ENCODE measurements around the gene ATP5F1D.

GRCh38 chr19:1259206-1259875 is 17.8 kb downstream of the ATP5F1D start:
- TF ChIP-seq GATA3 (IDR thresholded peaks at IDR 0.05; ENCODE audit: low read depth, low read length) (no peak), GATA2 (IDR thresholded peaks at IDR 0.05; ENCODE audit: low read depth, low read length) (no peak)

Measured in SH-SY5Y (cell line).